ENCODE data around the gene FSIP1.

DNA sequence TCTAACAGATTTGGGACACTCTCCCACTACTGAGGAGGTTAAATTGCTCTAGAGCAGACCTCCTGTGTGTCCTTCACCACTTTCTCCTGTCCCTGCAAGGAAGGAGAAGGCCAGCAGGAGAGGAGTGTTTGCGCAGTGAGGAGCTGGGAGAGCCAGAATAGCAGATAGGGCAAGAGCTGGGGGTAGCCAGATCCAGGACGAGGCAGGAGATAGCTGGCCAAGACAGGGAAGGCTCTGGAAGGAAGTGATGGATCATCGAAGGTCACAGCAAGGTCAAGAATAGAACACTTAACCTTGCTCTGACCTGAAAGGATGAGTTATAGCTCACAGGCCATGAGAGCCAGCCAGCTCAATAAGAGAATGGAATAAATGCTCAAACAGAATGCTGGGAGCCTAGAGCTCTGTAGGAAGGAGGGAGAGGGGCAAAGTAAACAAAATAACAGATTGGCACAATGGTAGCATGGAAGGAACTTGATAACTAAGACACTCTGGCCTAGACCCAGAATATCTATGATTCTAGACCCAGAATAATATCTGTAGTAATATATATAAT, 37.5 kb upstream of the FSIP1 start:
- TF ChIP-seq GATA3 (IDR thresholded peaks at IDR 0.05; ENCODE audit: low read depth, low read length) (no peak), GATA2 (IDR thresholded peaks at IDR 0.05; ENCODE audit: low read depth, low read length) (no peak)
